ENCODE measurements around the gene GCSAML. TPM values are rescaled to one million over a fixed set of nuclear protein-coding genes. Genes with fewer than 3 reads are reported as not detected.

Gene GCSAML
- total and polyA plus RNA-seq, 2 of the 13 experiments (the other 11 are each of a cell fraction or from before 2014, with no cell fraction given) = not detected

GRCh38 chr1:247574236-247574635 is 25.3 kb downstream of the GCSAML start:
- Histone ChIP-seq H3K4me1 (ENCODE audit: insufficient read depth, low read length) (no peaks in the 10 kb centered on the region), H3K36me3 (replicated peaks in 1 of 2; ENCODE audit: control insufficient read depth in 1 of 2, insufficient read depth in 2 of 2, low read length in 2 of 2) (no peaks in the 10 kb centered on the region), H3K9me3 (ENCODE audit: low read length) (no peaks in the 10 kb centered on the region), H3K9ac (ENCODE audit: insufficient read depth, low read depth, low read length) (no peak overlapping the region), H3K4me2 (ENCODE audit: low read depth, low read length) (no peak overlapping the region), H3K27me3 (ENCODE audit: control insufficient read depth in 1 of 2, insufficient read depth in 2 of 2, low read length in 2 of 2) (no peaks in the 10 kb centered on the region), H4K20me1 (ENCODE audit: insufficient read depth, low read length) (no peaks in the 10 kb centered on the region), H3K4me3 (replicated peaks in 1 of 3; ENCODE audit: insufficient read depth in 1 of 3, low read depth in 2 of 3, low read length in 3 of 3) (no peak overlapping the region), H3K27ac (ENCODE audit: extremely low read length, insufficient read depth, low read length) (no peak overlapping the region), H2AFZ (ENCODE audit: low read length) (no peak overlapping the region), H3K79me2 (ENCODE audit: insufficient read depth, low read length) (no peaks in the 10 kb centered on the region)
- 0% methylated on average over 1 of the region's 1 CpG for WGBS (ENCODE audit: low lambda C conversion rate)
- intact Hi-C loops (cut with micrococcal nuclease; ENCODE audit: unreplicated experiment) = no loop called here
- no peak for DNase-seq (ENCODE audit: low spot score)
- TF ChIP-seq HES4 (CRISPR knock-in tag; IDR thresholded peaks at IDR 0.05; ENCODE audit: borderline replicate concordance) (no peak), ZNF841 (CRISPR knock-in tag; IDR thresholded peaks at IDR 0.05; ENCODE audit: borderline replicate concordance) (no peak), BCL3 (CRISPR knock-in tag; IDR thresholded peaks at IDR 0.05) (no peak), ZNF614 (CRISPR knock-in tag; IDR thresholded peaks at IDR 0.05; ENCODE audit: borderline replicate concordance) (no peak)
- FAIRE-seq = no peak
- no peak for ATAC-seq
- no TSS peak for BruUV-seq (replicated peaks)
- POLR2A ChIA-PET = no interaction called here
- CTCF ChIA-PET (ENCODE audit: low intra/inter-chr PET ratio, low total read pairs) = no interaction called here
- in situ Hi-C loops (cut with HindIII; ENCODE audit: extremely low pct_ligation_motif_present, low pct_unique_long_range_greater_than_20kb) = loop anchor here (10.0 kb wide), 1 partner anchor 189 kb away; no protein-coding TSS in a partner anchor

- intact Hi-C loops (cut with micrococcal nuclease; ENCODE audit: unreplicated experiment) = loop anchor here (5.0 kb wide), 1 partner anchor 202 kb away; no protein-coding TSS in a partner anchor
- ChIA-PET POLR2A (no interaction called here), CTCF (ENCODE audit: low intra/inter-chr PET ratio, low total read pairs) (no interaction called here)
- H3K27ac ChIP-seq (ENCODE audit: extremely low read length, insufficient read depth, low read length) = no peak overlapping the region
- no peak for DNase-seq (ENCODE audit: low spot score)
- no peak for FAIRE-seq
- no peaks in the 10 kb centered on the region for H3K27me3 ChIP-seq (ENCODE audit: control insufficient read depth in 1 of 2, insufficient read depth in 2 of 2, low read length in 2 of 2)
- no peak for TF ChIP-seq SRSF9 (IDR thresholded peaks at IDR 0.05; ENCODE audit: borderline replicate concordance, insufficient read depth, low read depth, low read length, poor library complexity, severe bottlenecking)
- TF ChIP-seq MTERF4 (CRISPR knock-in tag; IDR thresholded peaks at IDR 0.05) = no peak
- TF ChIP-seq ZNF660 (CRISPR knock-in tag; IDR thresholded peaks at IDR 0.05; ENCODE audit: borderline replicate concordance, low read depth) = no peak
- TF ChIP-seq MEIS2 (CRISPR knock-in tag; IDR thresholded peaks at IDR 0.05) = no peak
- no peak for TF ChIP-seq RAD21 (CRISPR knock-in tag; IDR thresholded peaks at IDR 0.05)
- no peak for TF ChIP-seq BATF2 (CRISPR knock-in tag; IDR thresholded peaks at IDR 0.05)
- TF ChIP-seq HNF4G (IDR thresholded peaks at IDR 0.05; ENCODE audit: borderline replicate concordance, low read depth, low read length) = no peak
- no peak for TF ChIP-seq HNF4G (CRISPR knock-in tag; IDR thresholded peaks at IDR 0.05; ENCODE audit: borderline replicate concordance, low read depth)
- no peak for TF ChIP-seq REXO4 (CRISPR knock-in tag; IDR thresholded peaks at IDR 0.05; ENCODE audit: borderline replicate concordance)
- no peak for TF ChIP-seq ZNF704 (CRISPR knock-in tag; IDR thresholded peaks at IDR 0.05; ENCODE audit: borderline replicate concordance)
- no peak for ATAC-seq
- H3K36me3 ChIP-seq (replicated peaks in 1 of 2; ENCODE audit: control insufficient read depth in 1 of 2, insufficient read depth in 2 of 2, low read length in 2 of 2) = no peaks in the 10 kb centered on the region
- no peaks in the 10 kb centered on the region for H3K79me2 ChIP-seq (ENCODE audit: insufficient read depth, low read length)
- no peak overlapping the region for H3K4me3 ChIP-seq (replicated peaks in 1 of 3; ENCODE audit: insufficient read depth in 1 of 3, low read depth in 2 of 3, low read length in 3 of 3)
- no peak overlapping the region for H3K4me2 ChIP-seq (ENCODE audit: low read depth, low read length)
- in situ Hi-C loops (cut with HindIII; ENCODE audit: extremely low pct_ligation_motif_present, low pct_unique_long_range_greater_than_20kb) = loop anchor here (10.0 kb wide), 1 partner anchor 190 kb away; no protein-coding TSS in a partner anchor
- H3K9me3 ChIP-seq (ENCODE audit: low read length) = no peaks in the 10 kb centered on the region
- H3K9ac ChIP-seq (ENCODE audit: insufficient read depth, low read depth, low read length) = no peak overlapping the region
- no peak overlapping the region for H2AFZ ChIP-seq (ENCODE audit: low read length)
- H4K20me1 ChIP-seq (ENCODE audit: insufficient read depth, low read length) = no peaks in the 10 kb centered on the region
- BruUV-seq (replicated peaks) = no TSS peak
- no peaks in the 10 kb centered on the region for H3K4me1 ChIP-seq (ENCODE audit: insufficient read depth, low read length)
Observed at GRCh38 chr1:247574664-247575063, 25.7 kb downstream of the GCSAML start.

Measured in HepG2 (cell line).